Hindlimb muscle (tissue), 1 donor: ENCODE results near the gene SSTR5. TPM values are rescaled to one million over a fixed set of nuclear protein-coding genes. Genes with fewer than 3 reads are reported as not detected.
"Not testable (repeated sequence)": the region's sequence is repeated elsewhere in the genome, so short reads cannot be mapped to it uniquely, and the experiment has no call there.

Source experiments
- DNase-seq: peaks from one replicate; pipeline ENCODE4 v3.0.0-alpha.2; 2013
- polyA plus RNA-seq: library from polyadenylated mRNA; unstranded; fragments of 120-200 nt; gene quantifications from one replicate; pipeline ENCODE4 v1.2.1, GENCODE V29; 2013; ENCODE audit not compliant: insufficient read length

SSTR5 gene
- polyA plus RNA-seq, 1 donor: not detected

DNA sequence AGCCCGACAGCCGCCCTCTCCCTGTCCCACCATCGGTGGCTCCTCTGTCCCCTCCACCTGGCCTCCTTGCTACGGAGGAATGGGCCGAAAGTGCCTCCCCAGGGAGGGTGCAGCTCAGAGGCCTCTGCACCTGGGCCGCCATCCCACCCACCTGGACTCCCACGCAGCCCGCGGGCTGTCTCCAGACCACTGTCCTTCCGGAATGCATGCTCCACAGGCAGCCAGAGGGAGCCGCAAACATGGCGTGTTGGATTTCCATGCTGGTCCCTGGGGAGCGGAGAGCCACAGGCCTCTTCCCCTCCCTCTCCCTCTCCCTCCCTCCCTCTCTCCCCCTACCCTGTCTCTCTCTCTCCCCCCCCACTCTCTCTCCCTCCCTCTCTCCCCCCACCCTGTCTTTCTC is 3.0 kb downstream of the SSTR5 start:
- no peak for DNase-seq

GRCh38 chr16:1076801-1077576 is 4.4 kb downstream of the SSTR5 start:
- DNase-seq: no peak

GRCh38 chr16:1077877-1078578 is 5.5 kb downstream of the SSTR5 start:
- no peak for DNase-seq

DNA sequence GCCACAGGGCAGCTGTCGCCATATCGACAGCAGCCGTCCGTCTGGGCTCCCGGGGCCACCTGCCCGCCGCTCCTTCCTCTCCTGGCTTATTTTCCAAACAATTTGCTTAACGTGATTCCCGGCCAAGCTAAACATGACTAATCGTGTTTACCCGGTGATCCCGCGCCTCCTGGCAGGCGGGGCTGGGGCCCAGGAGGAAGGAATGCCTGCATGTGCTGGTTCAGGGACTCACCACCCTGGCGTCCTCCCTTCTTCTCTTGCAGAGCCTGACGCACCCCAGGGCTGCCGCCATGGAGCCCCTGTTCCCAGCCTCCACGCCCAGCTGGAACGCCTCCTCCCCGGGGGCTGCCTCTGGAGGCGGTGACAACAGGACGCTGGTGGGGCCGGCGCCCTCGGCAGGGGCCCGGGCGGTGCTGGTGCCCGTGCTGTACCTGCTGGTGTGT is 6.1 kb downstream of the SSTR5 start:
- DNase-seq: no peak

DNA sequence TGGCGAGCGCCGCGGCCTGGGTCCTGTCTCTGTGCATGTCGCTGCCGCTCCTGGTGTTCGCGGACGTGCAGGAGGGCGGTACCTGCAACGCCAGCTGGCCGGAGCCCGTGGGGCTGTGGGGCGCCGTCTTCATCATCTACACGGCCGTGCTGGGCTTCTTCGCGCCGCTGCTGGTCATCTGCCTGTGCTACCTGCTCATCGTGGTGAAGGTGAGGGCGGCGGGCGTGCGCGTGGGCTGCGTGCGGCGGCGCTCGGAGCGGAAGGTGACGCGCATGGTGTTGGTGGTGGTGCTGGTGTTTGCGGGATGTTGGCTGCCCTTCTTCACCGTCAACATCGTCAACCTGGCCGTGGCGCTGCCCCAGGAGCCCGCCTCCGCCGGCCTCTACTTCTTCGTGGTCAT is 6.8 kb downstream of the SSTR5 start:
- DNase-seq: no peak

GRCh38 chr16:1079786-1080525 is 7.4 kb downstream of the SSTR5 start:
- no peak for DNase-seq

DNA sequence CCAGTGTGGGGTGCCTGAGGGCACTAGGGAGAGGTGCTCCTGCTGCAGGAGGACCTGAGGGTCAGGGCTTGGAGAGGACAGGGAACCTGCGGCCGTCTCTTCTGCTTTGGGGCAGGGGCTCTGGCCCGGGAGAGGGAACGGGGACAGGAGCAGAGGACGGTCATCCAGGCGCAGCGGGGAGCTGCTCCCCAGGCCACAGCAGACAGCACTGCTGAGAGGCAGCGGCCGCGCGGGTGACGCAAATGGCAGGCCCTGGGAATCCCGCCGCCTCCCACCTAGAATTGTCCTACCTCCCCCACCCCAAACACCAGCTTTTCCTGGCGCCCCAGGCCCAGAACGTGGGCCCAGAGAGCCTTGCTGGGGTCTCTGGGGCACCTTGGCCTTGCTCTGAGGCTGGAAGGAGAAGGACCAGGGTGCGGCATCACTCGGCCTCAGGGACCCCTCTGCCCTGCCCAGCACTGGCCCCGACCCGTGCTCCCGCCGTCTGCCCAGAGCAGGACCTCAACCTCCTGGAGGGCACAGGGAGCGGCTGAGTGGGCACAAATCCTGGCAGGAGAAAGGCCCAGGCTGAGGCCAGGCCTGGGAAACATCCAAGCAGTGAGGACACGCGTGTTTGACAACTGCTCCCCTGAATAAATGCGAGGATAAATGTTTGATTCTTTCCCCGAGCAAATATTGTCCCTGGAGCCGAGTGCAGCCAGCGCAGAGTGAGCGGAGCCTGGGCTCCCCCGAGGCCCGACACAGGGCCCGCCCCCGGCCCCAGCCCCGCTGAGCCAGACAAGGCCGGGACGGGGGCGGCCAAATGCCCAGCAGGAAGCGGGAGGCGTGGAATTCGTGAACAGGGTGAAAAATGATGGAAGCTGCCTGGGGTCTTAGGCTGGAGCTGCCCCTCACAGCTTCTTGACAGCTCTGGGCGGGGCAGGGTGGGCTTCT is 8.5 kb downstream of the SSTR5 start:
- no peak for DNase-seq

DNA sequence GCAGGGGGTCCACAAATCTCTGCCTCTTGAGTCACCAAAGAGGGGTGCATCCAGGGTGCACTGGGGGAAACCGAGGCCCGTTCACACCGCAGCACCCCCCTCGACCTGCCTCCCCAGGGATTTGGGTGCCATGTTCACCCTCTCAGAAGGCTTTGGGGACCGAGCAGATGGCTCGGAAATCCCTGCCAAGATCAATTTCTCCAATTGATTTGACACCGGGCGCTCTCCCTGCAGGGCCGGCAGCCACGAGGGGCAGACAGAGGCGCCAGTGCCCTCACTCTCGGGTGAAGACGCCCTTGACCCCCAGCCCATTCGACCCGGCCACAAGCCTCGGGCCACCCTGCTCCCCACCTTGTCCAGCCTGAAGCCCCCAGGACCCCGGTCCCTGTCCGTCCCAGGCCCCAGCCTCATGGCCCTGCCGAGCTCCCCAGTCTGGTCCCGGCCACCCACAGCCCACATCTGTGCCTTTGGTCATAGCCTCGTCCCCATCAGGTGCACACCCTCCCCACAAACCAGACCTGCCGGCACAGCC is 9.3 kb downstream of the SSTR5 start:
- no peak for DNase-seq

DNA sequence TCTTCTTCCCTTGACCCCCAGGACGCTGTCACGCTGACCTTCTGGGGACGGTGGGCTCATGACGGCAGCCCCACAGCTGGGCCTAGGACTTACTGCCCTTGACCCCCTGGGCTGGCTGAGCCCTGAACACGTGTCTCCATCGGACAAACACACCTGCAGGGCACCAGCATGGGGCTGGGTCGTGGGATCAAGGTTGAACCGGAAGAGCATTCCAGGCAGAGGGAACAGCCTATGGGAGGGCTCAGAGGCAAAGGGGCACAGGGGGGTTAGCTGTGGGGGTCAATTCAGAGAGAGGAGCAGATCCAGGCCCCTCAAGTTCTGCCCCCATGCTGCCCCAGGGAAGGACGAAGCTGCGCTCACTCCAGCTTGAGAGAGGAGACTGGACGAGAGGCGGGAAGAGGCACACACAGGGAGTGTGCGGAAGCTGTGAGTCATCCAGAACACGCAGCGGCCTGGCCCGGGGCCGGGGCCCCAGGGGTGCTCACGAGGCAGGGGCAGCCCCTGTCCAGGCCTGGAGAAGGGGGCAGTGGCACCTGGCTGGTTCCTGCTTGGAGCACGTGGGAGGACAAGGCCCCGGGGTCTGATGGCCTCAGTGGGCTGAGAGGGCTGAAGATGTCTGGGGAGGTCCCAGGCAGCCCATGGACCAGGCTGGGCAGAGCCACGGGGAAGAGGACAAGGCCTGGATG is 9.9 kb downstream of the SSTR5 start:
- no peak for DNase-seq

- DNase-seq: no peak
Observed at GRCh38 chr16:1082952-1083675, 10.6 kb downstream of the SSTR5 start.

- DNase-seq: no peak
Observed at GRCh38 chr16:1084971-1085370, 12.4 kb downstream of the SSTR5 start.

GRCh38 chr16:1086443-1086842 is 13.9 kb downstream of the SSTR5 start:
- DNase-seq: not testable (repeated sequence)

GRCh38 chr16:1088295-1089170 is 16.0 kb downstream of the SSTR5 start:
- DNase-seq: no peak

DNA sequence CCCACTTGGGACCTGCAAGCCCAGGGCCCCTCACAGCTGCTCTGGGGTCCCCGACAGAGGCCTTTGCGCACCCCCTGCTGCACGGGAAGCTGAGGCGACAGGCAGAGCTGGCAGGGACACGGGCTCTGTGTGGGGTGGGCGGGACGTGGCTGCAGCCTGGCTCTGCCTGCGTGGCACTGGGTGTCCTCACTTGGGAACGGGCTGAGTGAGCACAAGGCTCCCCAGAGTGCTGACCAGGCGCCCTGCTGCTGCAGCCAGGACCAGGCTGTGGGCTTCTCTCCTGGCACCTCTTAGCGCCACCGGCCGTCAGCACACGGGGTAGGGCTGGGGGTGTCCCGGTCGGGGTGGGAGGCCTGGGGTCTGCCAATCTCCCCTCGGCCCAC is 16.9 kb downstream of the SSTR5 start:
- no peak for DNase-seq

- no peak for DNase-seq
Observed at GRCh38 chr16:1089822-1090619, 17.5 kb downstream of the SSTR5 start.

- no peak for DNase-seq
Observed at GRCh38 chr16:1090620-1091587, 18.4 kb downstream of the SSTR5 start.

DNA sequence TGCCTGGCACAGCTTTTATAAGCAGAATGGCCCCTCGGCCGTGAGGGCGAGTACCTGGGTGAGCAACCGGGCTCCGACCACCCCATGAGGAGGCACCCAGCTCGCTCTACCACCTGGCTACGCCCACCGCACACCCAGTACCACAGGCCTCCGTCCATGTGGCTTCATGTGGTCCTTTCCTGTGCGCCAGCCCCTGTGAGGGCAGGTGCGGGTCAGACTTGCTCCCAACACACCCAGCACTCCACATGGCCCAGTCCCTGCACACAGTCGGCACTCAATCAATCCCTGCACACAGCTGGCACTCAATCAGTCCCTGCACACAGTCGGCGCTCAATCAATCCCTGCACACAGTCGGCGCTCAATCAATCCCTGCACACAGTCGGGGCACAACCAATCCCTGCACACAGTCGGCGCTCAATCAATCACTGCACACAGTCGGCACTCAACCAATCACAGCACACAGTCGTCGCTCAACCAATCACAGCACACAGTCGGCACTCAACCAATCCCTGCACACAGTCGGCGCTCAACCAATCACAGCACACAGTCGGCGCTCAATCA is 19.5 kb downstream of the SSTR5 start:
- DNase-seq: no peak
